Right atrium auricular region (tissue), 2 donors: ENCODE data around the gene DRGX. TPM values are rescaled to one million over a fixed set of nuclear protein-coding genes. Genes with fewer than 3 reads are reported as not detected.

ENCODE experiments used
- DNase-seq: peaks from one replicate; pipeline ENCODE4 v3.0.0-alpha.2; 2019; ENCODE audit warnings: low spot score
- H3K27ac ChIP-seq, 2 donors: fragments of 200-600 bp; sonication (generic); 1 replicate in 1 of 2; 2 replicates in 1 of 2; pipeline ENCODE4 v1.5.1; 2016 to 2019
- H3K27me3 ChIP-seq, 2 donors: fragments of 200-600 bp; sonication (generic); one replicate each; pipeline versions ENCODE4 v1.5.1 to v1.6.0; 2017 to 2019
- H3K36me3 ChIP-seq: fragments of 200-600 bp; sonication (generic); one replicate; pipeline ENCODE4 v1.5.1; 2016
- H3K4me1 ChIP-seq, 2 donors: fragments of 200-600 bp; sonication (generic); one replicate each; pipeline versions ENCODE4 v1.5.1 to v1.6.0; 2017 to 2019
- H3K4me3 ChIP-seq, 2 donors: fragments of 200-600 bp; sonication (generic); 1 replicate in 1 of 2; 2 replicates in 1 of 2; pipeline ENCODE4 v1.5.1; 2017 to 2019; ENCODE audit warnings: mild to moderate bottlenecking in 1 of 2, moderate library complexity in 1 of 2
- H3K9me3 ChIP-seq, 2 donors: fragments of 200-600 bp; sonication (generic); one replicate each; pipeline ENCODE4 v1.5.1; 2019
- CTCF ChIP-seq, 2 donors: fragments of 200-600 bp; sonication (generic); IDR thresholded peaks; one replicate each; pipeline ENCODE4 v1.5.1; 2019; ENCODE audit warnings: antibody characterized with exemption in 2 of 2
- total RNA-seq, 2 donors: library from RNA; depleted of rRNA; stranded (reverse); fragments of >200 nt; gene quantifications; one replicate each; pipeline ENCODE4 v1.1.0, GENCODE V29; 2016

The DRGX gene
- total RNA-seq, 2 donors from 2014 or later = not detected

GRCh38 chr10:49349390-49349789 lies 46.5 kb downstream of the DRGX start:
- no peak overlapping the region for H3K27ac ChIP-seq
- no peaks in the 10 kb centered on the region for H3K27me3 ChIP-seq
- no peaks in the 10 kb centered on the region for H3K4me1 ChIP-seq
- no peak for DNase-seq
- H3K36me3 ChIP-seq = no peaks in the 10 kb centered on the region
- H3K9me3 ChIP-seq = peaks cover 0 to 12% of the 10 kb centered on the region in 2 donors
- no peak for TF ChIP-seq CTCF (IDR thresholded peaks at IDR 0.05)
- no peak overlapping the region for H3K4me3 ChIP-seq

GRCh38 chr10:49348593-49348992 lies 47.3 kb downstream of the DRGX start:
- H3K27me3 ChIP-seq = no peaks in the 10 kb centered on the region
- no peaks in the 10 kb centered on the region for H3K4me1 ChIP-seq
- H3K4me3 ChIP-seq = no peak overlapping the region
- H3K36me3 ChIP-seq = no peaks in the 10 kb centered on the region
- TF ChIP-seq CTCF (IDR thresholded peaks at IDR 0.05) = no peak
- H3K27ac ChIP-seq = no peak overlapping the region
- H3K9me3 ChIP-seq = peaks cover 0 to 12% of the 10 kb centered on the region in 2 donors
- no peak for DNase-seq

- Histone ChIP-seq H3K4me3 (no peak overlapping the region), H3K9me3 (peaks cover 0 to 12% of the 10 kb centered on the region in 2 donors), H3K27ac (no peak overlapping the region), H3K36me3 (no peaks in the 10 kb centered on the region), H3K27me3 (no peaks in the 10 kb centered on the region), H3K4me1 (no peaks in the 10 kb centered on the region)
- DNase-seq = no peak
- TF ChIP-seq CTCF (IDR thresholded peaks at IDR 0.05) = no peak
Observed at GRCh38 chr10:49347827-49348226, 48.1 kb downstream of the DRGX start.

- Histone ChIP-seq H3K36me3 (no peaks in the 10 kb centered on the region), H3K27ac (no peak overlapping the region), H3K9me3 (peaks cover 0 to 12% of the 10 kb centered on the region in 2 donors), H3K27me3 (no peaks in the 10 kb centered on the region), H3K4me1 (no peaks in the 10 kb centered on the region), H3K4me3 (no peak overlapping the region)
- DNase-seq = no peak
- TF ChIP-seq CTCF (IDR thresholded peaks at IDR 0.05) = no peak
Observed at GRCh38 chr10:49347342-49347741, 48.5 kb downstream of the DRGX start.

- TF ChIP-seq CTCF (IDR thresholded peaks at IDR 0.05) = no peak
- DNase-seq = no peak
- Histone ChIP-seq H3K36me3 (no peaks in the 10 kb centered on the region), H3K27ac (no peak overlapping the region), H3K4me1 (no peaks in the 10 kb centered on the region), H3K9me3 (peaks cover 0 to 5% of the 10 kb centered on the region in 2 donors), H3K4me3 (no peak overlapping the region), H3K27me3 (no peaks in the 10 kb centered on the region)
Observed at GRCh38 chr10:49344840-49345239, 51.0 kb downstream of the DRGX start.

- no peak for TF ChIP-seq CTCF (IDR thresholded peaks at IDR 0.05)
- H3K9me3 ChIP-seq = no peaks in the 10 kb centered on the region
Observed at GRCh38 chr10:49338604-49339003, 57.3 kb downstream of the DRGX start.

More at GRCh38 chr10:49338604-49339003, 57.3 kb downstream of the DRGX start:
- Histone ChIP-seq H3K36me3 (no peaks in the 10 kb centered on the region), H3K4me1 (no peaks in the 10 kb centered on the region), H3K27me3 (no peaks in the 10 kb centered on the region), H3K4me3 (no peak overlapping the region), H3K27ac (no peak overlapping the region)
- DNase-seq = no peak
